Stromal cell of bone marrow (primary cell): ENCODE results near the gene ATG10.
"Not testable (repeated sequence)": the region's sequence is repeated elsewhere in the genome, so short reads cannot be mapped to it uniquely, and the experiment has no call there.

Source experiments
- DNase-seq: peaks from one replicate; pipeline ENCODE4 v3.0.0-alpha.2; 2012; ENCODE audit warnings: low read depth

ATG10 gene

DNA sequence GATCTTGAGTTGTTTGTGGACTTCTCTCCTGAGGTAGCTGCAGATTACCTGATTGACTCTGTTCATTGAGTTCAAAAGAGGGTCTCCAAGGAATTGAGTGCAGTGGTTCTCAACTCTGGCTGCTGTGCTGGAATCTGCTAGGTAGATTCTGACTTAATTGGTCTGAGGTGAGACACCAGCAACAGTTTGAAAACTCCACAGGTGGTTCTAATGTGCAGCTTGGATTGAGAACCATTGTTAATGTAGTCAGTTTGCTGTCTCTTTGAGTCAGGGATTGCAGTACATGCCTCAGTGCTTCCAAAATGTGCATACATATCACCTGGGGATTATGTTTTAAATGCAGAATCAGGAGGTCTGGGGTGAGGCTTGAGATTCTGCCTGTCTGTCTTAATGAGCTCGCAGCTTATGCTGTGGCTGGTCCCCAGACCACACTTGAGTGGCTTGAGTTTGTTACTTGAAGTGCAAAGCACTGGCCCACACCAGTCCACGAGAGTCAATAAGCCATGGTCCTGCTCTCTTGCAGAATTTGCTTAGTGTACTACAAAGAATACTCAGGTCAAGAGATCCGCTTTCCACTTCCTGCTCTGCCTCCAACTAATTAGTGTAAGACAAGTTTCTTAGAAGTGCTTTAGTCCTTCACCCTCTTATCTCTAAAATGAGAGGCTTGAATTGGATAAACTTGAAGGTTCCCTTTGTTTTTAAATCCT is 82.3 kb downstream of the ATG10 start:
- no peak for DNase-seq

DNA sequence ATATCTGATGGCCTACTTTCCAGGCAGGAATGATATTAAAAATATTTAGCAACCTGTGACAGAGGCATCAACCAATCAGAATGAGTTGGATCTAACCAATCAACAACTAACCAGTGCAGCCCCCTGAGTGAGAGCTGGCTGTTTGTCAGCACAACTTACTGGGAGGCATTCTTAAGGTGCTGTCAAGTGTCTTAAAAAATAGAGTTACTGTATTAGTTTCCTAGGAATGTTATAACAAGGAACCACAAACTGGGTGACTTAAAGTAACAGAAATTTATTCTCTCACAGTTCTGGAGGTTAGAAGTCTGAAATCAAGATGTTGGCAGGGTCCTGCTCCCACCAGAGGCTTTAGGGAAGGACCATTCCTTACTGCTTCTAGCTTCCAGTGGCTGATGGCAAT is 85.2 kb downstream of the ATG10 start:
- no peak for DNase-seq

GRCh38 chr5:82058710-82059109 is 86.9 kb downstream of the ATG10 start:
- DNase-seq = no peak

GRCh38 chr5:82066791-82067190 is 95.0 kb downstream of the ATG10 start:
- DNase-seq = no peak

DNA sequence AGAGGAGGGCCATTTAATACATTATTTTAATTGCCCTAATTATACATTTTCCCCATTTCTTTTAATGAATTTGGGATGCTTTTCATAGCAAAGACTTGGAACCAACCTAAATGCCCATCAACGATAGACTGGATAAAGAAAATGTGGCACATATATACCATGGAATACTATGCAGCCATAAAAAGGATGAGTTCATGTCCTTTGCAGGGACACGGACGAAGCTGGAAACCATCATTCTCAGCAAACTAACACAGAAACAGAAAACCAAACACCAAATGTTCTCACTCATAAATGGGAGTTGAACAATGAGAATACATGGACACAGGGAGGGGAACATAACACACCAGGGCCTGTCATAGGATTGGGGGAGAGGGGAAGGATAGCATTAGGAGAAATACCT is 96.2 kb downstream of the ATG10 start:
- not testable (repeated sequence) for DNase-seq

- no peak for DNase-seq
Measured at GRCh38 chr5:82068723-82069122, 96.9 kb downstream of the ATG10 start.

GRCh38 chr5:82072138-82072537 is 100.3 kb downstream of the ATG10 start:
- no peak for DNase-seq

- DNase-seq = no peak
Measured at GRCh38 chr5:82073179-82073578, 101.4 kb downstream of the ATG10 start.

DNA sequence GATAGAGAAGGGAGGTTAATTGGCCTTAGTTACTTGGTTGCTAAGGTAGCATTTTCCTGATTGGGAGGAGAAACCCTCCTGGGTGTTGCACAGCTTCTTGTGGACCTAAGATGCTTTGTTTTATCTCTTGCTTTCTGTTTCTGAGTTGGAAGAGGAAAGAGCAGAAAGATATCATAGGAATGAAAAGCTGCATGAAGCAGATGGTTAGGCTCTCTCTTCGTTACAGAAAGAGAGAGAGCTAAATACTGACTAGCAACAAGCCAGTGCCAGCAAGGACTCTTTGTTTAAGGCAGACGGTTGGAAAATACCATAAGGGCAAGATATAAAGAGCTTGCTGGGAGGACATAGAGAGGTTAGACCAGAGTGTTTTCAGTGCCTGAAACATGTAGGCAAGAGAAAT is 103.1 kb downstream of the ATG10 start:
- no peak for DNase-seq

GRCh38 chr5:82077496-82077895 is 105.7 kb downstream of the ATG10 start:
- DNase-seq = no peak

- no peak for DNase-seq
Measured at GRCh38 chr5:82091617-82092016, 119.8 kb downstream of the ATG10 start.

DNA sequence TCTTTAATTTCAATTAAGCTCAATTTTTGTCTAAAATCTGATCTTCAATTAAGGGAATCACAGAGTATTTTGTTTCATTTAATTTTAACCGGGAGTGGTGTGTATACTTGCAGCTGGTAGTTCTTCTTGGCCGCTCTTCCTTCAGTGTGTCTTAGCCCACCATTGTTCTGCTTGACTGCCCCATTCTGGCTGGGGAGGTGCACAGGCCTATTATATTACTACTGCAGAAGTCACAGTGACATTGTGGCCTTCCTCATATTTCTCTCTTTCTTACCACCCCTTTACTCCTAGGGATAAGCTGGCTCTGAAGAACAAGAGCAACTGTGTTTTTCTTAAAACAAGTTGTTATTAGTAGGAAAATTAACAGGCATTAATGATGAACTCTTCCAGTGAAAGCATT is 123.7 kb downstream of the ATG10 start:
- no peak for DNase-seq

- no peak for DNase-seq
Measured at GRCh38 chr5:82096249-82096648, 124.4 kb downstream of the ATG10 start.

DNA sequence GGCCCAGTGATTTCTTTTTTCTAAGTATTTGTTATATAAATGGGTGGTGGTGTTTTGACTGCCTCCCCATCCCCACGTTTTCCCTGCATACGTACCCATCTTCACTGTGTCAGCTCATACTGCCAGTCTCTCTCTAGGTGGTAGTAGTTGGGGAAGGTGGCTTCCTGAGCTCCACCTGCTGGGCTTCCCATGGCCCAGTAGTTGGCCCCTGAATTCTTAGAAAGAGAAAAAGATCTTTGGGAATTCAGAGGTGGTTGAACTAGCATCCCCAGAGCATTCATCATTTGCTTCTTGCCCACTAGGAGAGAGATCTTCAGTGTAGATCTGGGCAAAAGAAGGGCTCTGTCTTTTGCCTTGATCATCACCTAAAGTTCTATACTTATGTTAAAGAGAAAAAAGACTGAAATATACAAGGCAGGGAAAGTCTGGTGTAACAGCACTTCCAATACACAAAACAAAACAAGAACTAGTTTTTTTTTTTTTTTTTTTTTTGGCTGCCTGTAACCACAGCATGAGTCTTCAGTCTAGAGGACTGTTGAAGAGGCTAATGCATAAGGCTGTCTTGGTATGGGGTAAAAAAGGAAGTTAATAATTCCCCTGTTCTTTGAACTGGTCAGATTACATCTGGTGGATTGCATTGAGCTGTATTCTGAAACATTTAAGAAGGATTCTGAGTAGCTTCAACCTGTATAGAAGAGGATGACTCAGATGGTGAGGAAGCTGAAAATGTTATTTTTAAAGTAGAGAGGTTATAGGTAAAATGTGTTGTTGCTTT is 128.7 kb downstream of the ATG10 start:
- no peak for DNase-seq

- DNase-seq = no peak
Measured at GRCh38 chr5:82104872-82105271, 133.0 kb downstream of the ATG10 start.

DNA sequence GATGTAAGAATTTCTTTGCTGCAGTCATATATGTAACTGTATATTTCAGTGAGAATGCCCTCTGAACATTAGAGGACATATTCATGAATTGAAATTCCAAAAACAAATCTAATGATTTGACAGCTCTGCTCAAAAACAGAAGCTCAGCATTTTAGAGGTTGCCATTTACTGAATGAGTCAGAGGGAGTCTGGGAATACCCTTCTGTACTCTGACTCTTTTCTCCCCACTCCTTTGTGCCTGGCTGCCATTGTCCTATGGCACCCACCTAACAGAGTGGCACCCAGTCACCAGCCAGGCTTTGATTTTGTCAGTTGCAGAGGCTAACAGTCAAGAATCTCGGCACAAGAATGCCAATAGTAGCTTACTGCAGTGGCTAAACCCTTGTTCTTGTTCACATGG is 133.6 kb downstream of the ATG10 start:
- no peak for DNase-seq

DNA sequence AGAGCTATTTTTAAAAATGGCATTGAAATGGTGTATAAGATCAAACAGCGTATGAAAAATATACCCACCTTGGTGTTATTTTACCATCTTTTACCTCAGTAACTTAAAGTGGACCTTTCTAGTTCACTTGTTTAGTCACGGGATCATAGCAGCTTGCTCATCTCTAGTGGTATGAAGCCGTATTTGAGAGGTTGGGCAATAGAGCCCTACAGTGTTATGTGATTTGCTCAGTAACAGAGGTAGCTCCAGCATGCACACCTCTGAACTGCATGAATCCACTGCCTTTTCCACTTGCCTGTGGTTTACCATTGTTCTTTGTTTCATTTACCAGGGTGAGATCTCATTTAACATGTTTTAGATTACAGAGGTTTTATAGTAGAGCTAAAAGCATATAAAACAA is 134.4 kb downstream of the ATG10 start:
- DNase-seq = no peak

DNA sequence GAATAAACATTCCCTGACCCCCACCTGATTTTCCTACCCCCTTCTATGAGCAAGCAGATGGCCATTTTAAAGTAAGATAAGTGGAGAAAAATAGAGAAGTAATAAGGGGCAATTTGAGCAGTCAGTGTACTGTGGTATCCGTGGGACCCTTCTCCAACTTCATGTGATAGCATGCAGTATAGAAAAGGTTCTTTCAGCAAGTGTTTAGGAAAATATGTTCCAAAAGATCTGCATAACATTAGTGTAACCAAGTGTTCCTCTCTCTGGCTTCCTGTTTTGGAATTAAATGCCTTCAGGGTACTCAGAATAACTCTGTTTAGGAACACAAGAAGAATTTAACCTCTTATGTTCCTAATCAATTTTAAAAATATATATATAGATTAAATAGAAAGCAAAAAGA is 134.9 kb downstream of the ATG10 start:
- no peak for DNase-seq

- DNase-seq = no peak
Measured at GRCh38 chr5:82107267-82107666, 135.4 kb downstream of the ATG10 start.

GRCh38 chr5:82109013-82109412 is 137.2 kb downstream of the ATG10 start:
- DNase-seq = no peak

DNA sequence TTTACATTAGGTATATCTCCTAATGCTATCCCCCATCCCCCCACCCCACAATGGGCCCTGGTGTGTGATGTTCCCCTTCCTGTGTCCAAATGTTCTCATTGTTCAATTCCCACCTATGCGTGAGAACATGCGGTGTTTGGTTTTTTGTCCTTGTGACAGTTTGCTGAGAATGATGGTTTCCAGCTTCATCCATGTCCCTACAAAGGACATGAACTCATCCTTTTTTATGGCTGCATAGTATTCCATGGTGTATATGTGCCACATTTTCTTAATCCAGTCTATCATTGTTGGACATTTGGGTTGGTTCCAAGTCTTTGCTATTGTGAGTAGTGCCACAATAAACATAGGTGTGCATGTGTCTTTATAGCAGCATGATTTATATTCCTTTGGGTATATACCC is 138.1 kb downstream of the ATG10 start:
- not testable (repeated sequence) for DNase-seq

DNA sequence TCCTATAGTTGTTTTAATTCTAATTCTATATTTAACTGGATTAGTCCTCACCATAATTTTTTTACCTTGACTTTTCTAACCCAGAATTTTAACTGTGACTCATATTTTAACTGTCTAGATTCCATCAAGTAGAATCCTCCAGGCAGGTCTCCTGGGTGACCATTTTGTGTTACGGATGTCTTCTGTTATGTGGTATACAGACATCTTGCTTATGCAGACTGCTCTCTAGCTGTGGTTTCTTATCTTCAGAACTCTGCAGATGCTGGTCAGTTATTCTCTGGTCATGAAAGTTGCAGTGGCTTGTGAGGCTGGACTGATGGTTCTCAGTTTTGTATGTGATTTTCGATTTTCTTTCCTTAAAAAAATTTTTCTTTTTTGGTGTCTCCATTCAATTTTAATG is 139.4 kb downstream of the ATG10 start:
- no peak for DNase-seq

DNA sequence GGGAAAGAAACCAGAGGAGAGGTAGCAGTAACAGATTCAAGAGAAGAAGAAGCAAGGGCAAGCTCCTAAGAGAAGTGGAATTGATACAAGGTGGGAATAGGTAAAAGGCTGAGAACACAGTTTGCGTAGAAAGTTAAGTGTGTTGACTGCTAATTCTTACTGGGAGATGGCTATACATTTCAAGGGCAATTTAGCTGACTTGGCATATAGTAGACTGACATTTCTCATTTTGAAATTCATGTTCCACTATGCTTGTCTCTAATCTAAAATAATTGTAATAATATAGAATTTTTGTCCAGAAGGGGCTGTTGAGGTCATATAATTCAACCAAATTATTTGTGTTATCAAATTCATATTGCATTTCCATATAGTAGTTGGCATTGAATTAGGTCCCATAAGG is 144.0 kb downstream of the ATG10 start:
- DNase-seq = no peak

GRCh38 chr5:82119889-82120288 is 148.1 kb downstream of the ATG10 start:
- DNase-seq = no peak
